Occipital lobe (tissue), 2 donors: Measurements from ENCODE around the gene KIZ. TPM values are rescaled to one million over a fixed set of nuclear protein-coding genes. Genes with fewer than 3 reads are reported as not detected.
"Not testable (repeated sequence)": the region's sequence is repeated elsewhere in the genome, so short reads cannot be mapped to it uniquely, and the experiment has no call there.

ENCODE experiments used
- DNase-seq: peaks from one replicate; lab custom pipeline; 2025; lab: John Stamatoyannopoulos, UW
- total RNA-seq: library from RNA; depleted of rRNA; stranded (reverse); fragments of >200 nt; gene quantifications from one replicate; pipeline ENCODE4 v1.2.3, GENCODE V29; 2014

Gene KIZ
- total RNA-seq, 1 donor from 2014 or later, result 8.4 TPM

GRCh38 chr20:21225215-21225947 lies 99.5 kb downstream of the KIZ start:
- DNase-seq, result no peak

GRCh38 chr20:21228511-21228910 lies 102.6 kb downstream of the KIZ start:
- DNase-seq, result no peak

GRCh38 chr20:21229163-21229562 lies 103.3 kb downstream of the KIZ start:
- DNase-seq, result no peak

GRCh38 chr20:21230220-21230619 lies 104.3 kb downstream of the KIZ start:
- no peak for DNase-seq

GRCh38 chr20:21230686-21231085 lies 104.8 kb downstream of the KIZ start:
- DNase-seq, result no peak

- no peak for DNase-seq
These were observed 106.8 kb downstream of the KIZ start for GRCh38 chr20:21232546-21233280.

- DNase-seq, result no peak
These were observed 108.4 kb downstream of the KIZ start for GRCh38 chr20:21234324-21234723.

- peak; percentile 41 for DNase-seq
These were observed 109.1 kb downstream of the KIZ start for GRCh38 chr20:21234806-21235483.

- peak; percentile 48 for DNase-seq
These were observed 109.9 kb downstream of the KIZ start for GRCh38 chr20:21235484-21236445.

GRCh38 chr20:21237956-21238799 lies 112.3 kb downstream of the KIZ start:
- DNase-seq, result no peak

GRCh38 chr20:21238818-21239536 lies 113.1 kb downstream of the KIZ start:
- DNase-seq, result no peak

GRCh38 chr20:21240394-21240793 lies 114.5 kb downstream of the KIZ start:
- no peak for DNase-seq

- DNase-seq, result no peak
These were observed 115.5 kb downstream of the KIZ start for GRCh38 chr20:21241406-21241805.

GRCh38 chr20:21243811-21244210 lies 117.9 kb downstream of the KIZ start:
- no peak for DNase-seq

GRCh38 chr20:21244808-21245207 lies 118.9 kb downstream of the KIZ start:
- no peak for DNase-seq

GRCh38 chr20:21246161-21246560 lies 120.3 kb downstream of the KIZ start:
- no peak for DNase-seq

GRCh38 chr20:21247603-21248095 lies 121.8 kb downstream of the KIZ start:
- DNase-seq, result not testable (repeated sequence)

GRCh38 chr20:21251278-21251677 lies 125.4 kb downstream of the KIZ start:
- no peak for DNase-seq

GRCh38 chr20:21257192-21257591 lies 131.3 kb downstream of the KIZ start:
- no peak for DNase-seq
